Right lobe of liver (tissue), 4 donors: ENCODE measurements around the gene MSMP.

Source experiments
- POLR2A ChIP-seq: fragments of 450-650 bp; IDR thresholded peaks from one replicate; pipeline ENCODE4 v1.6.1; 2017; ENCODE audit warnings: antibody characterized with exemption, mild to moderate bottlenecking
- TF ChIP-seq, protein P1 (sequence below), 4 donors: fragments of 200-600 bp in 3 of 4; fragments of 450-650 bp in 1 of 4; IDR thresholded peaks; one replicate each; pipeline versions ENCODE4 v1.5.1 to v1.8.0; 2016 to 2022; ENCODE audit warnings: antibody characterized with exemption in 4 of 4, mild to moderate bottlenecking in 2 of 4
- donor health status: DM: no; HTN: no; CAD: no.
- donor health status: DM: no; HTN: no; CAD: no.
- donor health status: DM: no; HTN: yes; CAD: no.

GRCh38 chr9:35763803-35764202 lies 9.7 kb upstream of the MSMP start:
- TF ChIP-seq, protein P1, sequence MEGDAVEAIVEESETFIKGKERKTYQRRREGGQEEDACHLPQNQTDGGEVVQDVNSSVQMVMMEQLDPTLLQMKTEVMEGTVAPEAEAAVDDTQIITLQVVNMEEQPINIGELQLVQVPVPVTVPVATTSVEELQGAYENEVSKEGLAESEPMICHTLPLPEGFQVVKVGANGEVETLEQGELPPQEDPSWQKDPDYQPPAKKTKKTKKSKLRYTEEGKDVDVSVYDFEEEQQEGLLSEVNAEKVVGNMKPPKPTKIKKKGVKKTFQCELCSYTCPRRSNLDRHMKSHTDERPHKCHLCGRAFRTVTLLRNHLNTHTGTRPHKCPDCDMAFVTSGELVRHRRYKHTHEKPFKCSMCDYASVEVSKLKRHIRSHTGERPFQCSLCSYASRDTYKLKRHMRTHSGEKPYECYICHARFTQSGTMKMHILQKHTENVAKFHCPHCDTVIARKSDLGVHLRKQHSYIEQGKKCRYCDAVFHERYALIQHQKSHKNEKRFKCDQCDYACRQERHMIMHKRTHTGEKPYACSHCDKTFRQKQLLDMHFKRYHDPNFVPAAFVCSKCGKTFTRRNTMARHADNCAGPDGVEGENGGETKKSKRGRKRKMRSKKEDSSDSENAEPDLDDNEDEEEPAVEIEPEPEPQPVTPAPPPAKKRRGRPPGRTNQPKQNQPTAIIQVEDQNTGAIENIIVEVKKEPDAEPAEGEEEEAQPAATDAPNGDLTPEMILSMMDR (IDR thresholded peaks at IDR 0.05) = no peak
- no peak for TF ChIP-seq POLR2A
